H9 (cell line): ENCODE results near the gene RUNDC3A. TPM values are rescaled to one million over a fixed set of nuclear protein-coding genes. Genes with fewer than 3 reads are reported as not detected.

Experiments used
- DNase-seq: peaks from one replicate; pipeline ENCODE4 v3.0.0-alpha.2; 2017
- H2AFZ ChIP-seq: one replicate; pipeline ENCODE4 v1.6.1; 2013; ENCODE audit warnings: mild to moderate bottlenecking, low read length, control low read depth, moderate library complexity
- H2AK5ac ChIP-seq: 2 replicates; pipeline ENCODE4 v1.6.1; 2013; ENCODE audit warnings: low read length, control low read depth, mixed read lengths; ENCODE audit not compliant: insufficient read length
- H2BK120ac ChIP-seq: one replicate; pipeline ENCODE4 v1.6.1; 2013; ENCODE audit warnings: low read depth, mild to moderate bottlenecking, low read length, control low read depth, inconsistent platforms; ENCODE audit not compliant: poor library complexity, severe bottlenecking
- H2BK12ac ChIP-seq: 2 replicates; pipeline ENCODE4 v1.6.1; 2013; ENCODE audit warnings: low read length, control low read depth, mixed read lengths, low read depth; ENCODE audit not compliant: insufficient read length
- H2BK15ac ChIP-seq: 2 replicates; pipeline ENCODE4 v1.6.1; 2013; ENCODE audit warnings: low read depth, low read length, control low read depth
- H2BK20ac ChIP-seq: one replicate; pipeline ENCODE4 v1.6.1; 2013; ENCODE audit warnings: low read depth, mild to moderate bottlenecking, low read length, control low read depth, inconsistent platforms; ENCODE audit not compliant: poor library complexity, severe bottlenecking
- H2BK5ac ChIP-seq: 2 replicates; pipeline ENCODE4 v1.6.1; 2013; ENCODE audit warnings: low read length, control low read depth, mixed read lengths; ENCODE audit not compliant: insufficient read length
- H3K14ac ChIP-seq: 2 replicates; pipeline ENCODE4 v1.6.1; 2013; ENCODE audit warnings: low read length, control low read depth; ENCODE audit not compliant: insufficient read depth
- H3K18ac ChIP-seq: 2 replicates; pipeline ENCODE4 v1.6.1; 2013; ENCODE audit warnings: low read depth, mild to moderate bottlenecking, mixed read lengths, low read length, control low read depth; ENCODE audit not compliant: insufficient read length
- H3K23ac ChIP-seq: 2 replicates; pipeline ENCODE4 v1.6.1; 2013; ENCODE audit warnings: low read length, control low read depth, mixed read lengths, low read depth; ENCODE audit not compliant: insufficient read length
- H3K23me2 ChIP-seq: 2 replicates; pipeline ENCODE4 v1.6.1; 2013; ENCODE audit warnings: low read depth, mild to moderate bottlenecking, mixed read lengths, low read length, control low read depth; ENCODE audit not compliant: insufficient read length, poor library complexity, severe bottlenecking
- H3K27ac ChIP-seq: 2 replicates; pipeline ENCODE4 v1.5.1; 2013; ENCODE audit warnings: low read length, control low read depth, mixed read lengths, low read depth; ENCODE audit not compliant: insufficient read length
- H3K27me3 ChIP-seq: 2 replicates; pipeline ENCODE4 v1.6.1; 2013; ENCODE audit warnings: low read length, control low read depth, inconsistent platforms; ENCODE audit not compliant: insufficient read depth
- H3K4ac ChIP-seq: 2 replicates; pipeline ENCODE4 v1.6.1; 2013; ENCODE audit warnings: low read depth, mild to moderate bottlenecking, control low read depth, inconsistent platforms, low read length, moderate library complexity
- H3K4me1 ChIP-seq: 2 replicates; pipeline ENCODE4 v1.6.1; 2013; ENCODE audit warnings: low read length, control low read depth, inconsistent platforms; ENCODE audit not compliant: insufficient read depth
- H3K4me2 ChIP-seq: 2 replicates; pipeline ENCODE4 v1.6.1; 2013; ENCODE audit warnings: low read length, control low read depth, mixed read lengths; ENCODE audit not compliant: insufficient read length, insufficient read depth
- H3K56ac ChIP-seq: 2 replicates; pipeline ENCODE4 v1.6.1; 2013; ENCODE audit warnings: low read depth, mild to moderate bottlenecking, mixed read lengths, low read length, control low read depth; ENCODE audit not compliant: insufficient read length
- H3K79me1 ChIP-seq: 2 replicates; pipeline ENCODE4 v1.6.1; 2013; ENCODE audit warnings: low read depth, mild to moderate bottlenecking, moderate library complexity, low read length, control low read depth, inconsistent platforms; ENCODE audit not compliant: insufficient read depth, poor library complexity, severe bottlenecking
- H3K79me2 ChIP-seq: 2 replicates; pipeline ENCODE4 v1.6.1; 2013; ENCODE audit warnings: low read length, control low read depth, inconsistent platforms; ENCODE audit not compliant: insufficient read depth
- H3K9ac ChIP-seq: 2 replicates; pipeline ENCODE4 v1.6.1; 2013; ENCODE audit warnings: low read length, control low read depth, mixed read lengths; ENCODE audit not compliant: insufficient read length; ENCODE audit errors: extremely low read depth
- H3K9me3 ChIP-seq: one replicate; pipeline ENCODE4 v1.6.1; 2013; ENCODE audit warnings: low read depth, low read length, inconsistent platforms; ENCODE audit not compliant: control insufficient read depth
- H3T11ph ChIP-seq: one replicate; pipeline ENCODE4 v1.6.1; 2013; ENCODE audit warnings: mild to moderate bottlenecking, low read length, control low read depth, inconsistent platforms
- H4K20me1 ChIP-seq: one replicate; pipeline ENCODE4 v1.6.1; 2013; ENCODE audit not compliant: control insufficient read depth, insufficient read length, insufficient read depth
- H4K5ac ChIP-seq: 2 replicates; pipeline ENCODE4 v1.6.1; 2013; ENCODE audit warnings: low read depth, mild to moderate bottlenecking, mixed read lengths, low read length, control low read depth; ENCODE audit not compliant: insufficient read length
- H4K8ac ChIP-seq: replicated peaks from 2 replicates; pipeline ENCODE4 v1.6.1; 2013; ENCODE audit warnings: low read length, control low read depth, mixed read lengths, low read depth; ENCODE audit not compliant: insufficient read length
- H4K91ac ChIP-seq: 2 replicates; pipeline ENCODE4 v1.6.1; 2013; ENCODE audit warnings: low read depth, mild to moderate bottlenecking, moderate library complexity, mixed read lengths, low read length, control low read depth; ENCODE audit not compliant: insufficient read length
- H3K27ac Mint-ChIP-seq, 3 experiments: 2 replicates in 2 of 3; 3 replicates in 1 of 3; pipeline ENCODE4 v1.8.0; 2020 to 2021; ENCODE audit warnings: mixed read lengths in 3 of 3, mild to moderate bottlenecking in 1 of 3, moderate library complexity in 1 of 3
- H3K27me3 Mint-ChIP-seq: 2 replicates; pipeline ENCODE4 v1.8.0; 2021; ENCODE audit warnings: low read depth, mild to moderate bottlenecking, moderate library complexity, mixed read lengths
- H3K36me3 Mint-ChIP-seq, 3 experiments: 2 replicates in 2 of 3; 3 replicates in 1 of 3; pipeline ENCODE4 v1.8.0; 2020 to 2021; ENCODE audit warnings: low read depth in 3 of 3, mixed read lengths in 3 of 3; ENCODE audit not compliant: insufficient read depth in 1 of 3
- H3K4me1 Mint-ChIP-seq, 2 experiments: 2 replicates each; pipeline ENCODE4 v1.8.0; 2020; ENCODE audit warnings: mixed read lengths in 2 of 2
- H3K4me3 Mint-ChIP-seq, 2 experiments: 2 replicates in 1 of 2; 3 replicates in 1 of 2; pipeline ENCODE4 v1.8.0; 2020 to 2021; ENCODE audit warnings: mild to moderate bottlenecking in 2 of 2, mixed read lengths in 2 of 2, moderate library complexity in 1 of 2
- H3K9me3 Mint-ChIP-seq, 2 experiments: 2 replicates in 1 of 2; 3 replicates in 1 of 2; pipeline ENCODE4 v1.8.0; 2020; ENCODE audit warnings: mild to moderate bottlenecking in 2 of 2, mixed read lengths in 2 of 2, moderate library complexity in 1 of 2
- WGBS: extraction: QIAGEN DNeasy Blood & Tissue Kit; methylation state at CpG from one replicate; pipeline ENCODE4 v1.1.7; 2013; ENCODE audit warnings: missing lambda C conversion rate, low lambda C conversion rate, mixed read lengths; ENCODE audit not compliant: insufficient read length; ENCODE audit errors: extremely low coverage; 5-methylcytosine and 5-hydroxymethylcytosine counted together
- total RNA-seq: library from RNA; stranded (reverse); gene quantifications from 2 replicates; pipeline ENCODE4 v1.2.1, GENCODE V29; 2021
- TF ChIP-seq, protein P1 (sequence below): fragments of 200-600 bp; sonication (generic); conservative IDR thresholded peaks from 3 replicates; pipeline ENCODE4 v1.8.0; 2021; ENCODE audit warnings: antibody characterized with exemption, mild to moderate bottlenecking

Gene RUNDC3A
- total RNA-seq, 1 experiment from 2014 or later: 3.8 TPM

DNA sequence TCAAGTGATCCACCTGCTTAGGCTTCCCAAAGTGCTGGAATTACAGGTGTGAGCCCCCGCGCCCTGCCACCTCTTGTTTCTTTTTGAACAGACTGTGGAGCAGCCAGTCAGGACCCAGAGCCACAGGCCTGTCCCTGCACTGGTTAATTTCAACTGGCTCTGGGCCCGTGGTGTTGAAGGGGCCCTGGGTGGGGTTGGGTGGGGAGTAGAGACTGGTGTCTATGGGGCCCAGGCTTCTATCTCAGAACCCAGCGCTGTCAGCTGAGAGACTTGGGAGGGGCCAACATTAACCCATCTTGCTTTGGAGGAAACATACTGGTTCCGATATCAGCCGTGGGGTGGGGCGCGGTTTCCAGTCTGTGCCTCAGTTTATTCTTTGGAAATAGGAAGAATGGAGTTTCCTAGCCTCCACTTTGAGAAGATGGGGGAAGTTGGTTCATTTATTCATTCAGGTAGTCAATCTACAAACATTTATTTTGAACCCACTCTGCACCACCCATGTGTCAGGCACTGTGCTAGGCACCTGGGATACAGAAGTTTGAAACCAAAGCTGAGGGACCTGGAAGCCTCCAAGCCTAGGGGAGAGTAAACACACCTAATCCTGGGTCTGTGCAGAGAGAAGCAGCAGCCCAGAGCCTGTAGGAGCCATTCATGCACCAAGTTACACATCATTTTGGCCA lies 24.9 kb upstream of the RUNDC3A start:
- Mint-ChIP-seq H3K4me3 (no peak overlapping the region), H3K4me1 (peaks cover 16 to 27% of the 10 kb centered on the region in 2 experiments), H3K9me3 (no peaks in the 10 kb centered on the region), H3K27ac (no peak overlapping the region), H3K27me3 (peaks cover 7% of the 10 kb centered on the region), H3K36me3 (no peaks in the 10 kb centered on the region)
- Histone ChIP-seq H2BK12ac (no peak overlapping the region), H2BK5ac (no peak overlapping the region), H3K18ac (no peak overlapping the region), H3K9me3 (no peaks in the 10 kb centered on the region), H4K8ac (no peak overlapping the region), H4K91ac (no peak overlapping the region), H3K23ac (no peak overlapping the region), H3K4me2 (no peak overlapping the region), H3K4ac (no peak overlapping the region), H3K14ac (no peak overlapping the region), H3K79me2 (no peaks in the 10 kb centered on the region), H3T11ph (no peak overlapping the region), H2BK15ac (no peak overlapping the region), H2BK120ac (no peak overlapping the region), H4K5ac (no peak overlapping the region), H3K27me3 (no peaks in the 10 kb centered on the region), H3K23me2 (no peaks in the 10 kb centered on the region), H2AFZ (no peak overlapping the region), H3K56ac (no peak overlapping the region), H4K20me1 (no peaks in the 10 kb centered on the region), H2AK5ac (no peak overlapping the region), H3K4me1 (peaks cover 8% of the 10 kb centered on the region; the same call in 1 of the 2 replicates), H3K79me1 (no peaks in the 10 kb centered on the region), H2BK20ac (no peak overlapping the region), H3K27ac (no peak overlapping the region), H3K9ac (no peak overlapping the region)
- no peak for DNase-seq
- TF ChIP-seq, protein P1, sequence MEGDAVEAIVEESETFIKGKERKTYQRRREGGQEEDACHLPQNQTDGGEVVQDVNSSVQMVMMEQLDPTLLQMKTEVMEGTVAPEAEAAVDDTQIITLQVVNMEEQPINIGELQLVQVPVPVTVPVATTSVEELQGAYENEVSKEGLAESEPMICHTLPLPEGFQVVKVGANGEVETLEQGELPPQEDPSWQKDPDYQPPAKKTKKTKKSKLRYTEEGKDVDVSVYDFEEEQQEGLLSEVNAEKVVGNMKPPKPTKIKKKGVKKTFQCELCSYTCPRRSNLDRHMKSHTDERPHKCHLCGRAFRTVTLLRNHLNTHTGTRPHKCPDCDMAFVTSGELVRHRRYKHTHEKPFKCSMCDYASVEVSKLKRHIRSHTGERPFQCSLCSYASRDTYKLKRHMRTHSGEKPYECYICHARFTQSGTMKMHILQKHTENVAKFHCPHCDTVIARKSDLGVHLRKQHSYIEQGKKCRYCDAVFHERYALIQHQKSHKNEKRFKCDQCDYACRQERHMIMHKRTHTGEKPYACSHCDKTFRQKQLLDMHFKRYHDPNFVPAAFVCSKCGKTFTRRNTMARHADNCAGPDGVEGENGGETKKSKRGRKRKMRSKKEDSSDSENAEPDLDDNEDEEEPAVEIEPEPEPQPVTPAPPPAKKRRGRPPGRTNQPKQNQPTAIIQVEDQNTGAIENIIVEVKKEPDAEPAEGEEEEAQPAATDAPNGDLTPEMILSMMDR: no peak
- no CpG with 5 or more reads among the region's 8 CpGs for WGBS
